ENCODE results near the gene PRICKLE4.
A peak's percentile ranks its signal among the peaks of the same experiment; 100 is the strongest.

Gene PRICKLE4

GRCh38 chr6:41784581-41785171 is 4.1 kb downstream of the PRICKLE4 start:
- DNase-seq (ENCODE audit: low read depth): no peak
- TF ChIP-seq CTCF (conservative IDR thresholded peaks at IDR 0.05; ENCODE audit: low read length): no peak
- H3K4me3 ChIP-seq (ENCODE audit: low read length): no peak overlapping the region

- H3K4me3 ChIP-seq (ENCODE audit: low read length): no peak overlapping the region
- TF ChIP-seq CTCF (conservative IDR thresholded peaks at IDR 0.05; ENCODE audit: low read length): no peak
- no peak for DNase-seq (ENCODE audit: low read depth)
These were observed 4.7 kb downstream of the PRICKLE4 start for GRCh38 chr6:41785254-41785653.

- DNase-seq (ENCODE audit: low read depth): no peak
- H3K4me3 ChIP-seq (ENCODE audit: low read length): peak overlapping the region; percentile 62
- no peak for TF ChIP-seq CTCF (conservative IDR thresholded peaks at IDR 0.05; ENCODE audit: low read length)
These were observed 5.3 kb downstream of the PRICKLE4 start for GRCh38 chr6:41785689-41786450.

- peak; percentile 73 for DNase-seq (ENCODE audit: low read depth)
- H3K4me3 ChIP-seq (ENCODE audit: low read length): peak overlapping the region; percentile 99
- TF ChIP-seq CTCF (conservative IDR thresholded peaks at IDR 0.05; ENCODE audit: low read length): peak; percentile 41; the same call in 1 of the 2 replicates
These were observed 6.1 kb downstream of the PRICKLE4 start for GRCh38 chr6:41786451-41787218.

- DNase-seq (ENCODE audit: low read depth): peak; percentile 93
- peak; percentile 65 for TF ChIP-seq CTCF (conservative IDR thresholded peaks at IDR 0.05; ENCODE audit: low read length)
- peak within 1 kb of the TSS; percentile 99 for H3K4me3 ChIP-seq (ENCODE audit: low read length)
These were observed 6.8 kb downstream of the PRICKLE4 start, which contains the start of gene TOMM6 for GRCh38 chr6:41787219-41787917. TOMM6 (plus strand) TSS chr6:41787694; CDS start chr6:41787698, 4 bp downstream.

GRCh38 chr6:41789390-41789724 is 8.8 kb downstream of the PRICKLE4 start:
- no peak for DNase-seq (ENCODE audit: low read depth)
- H3K4me3 ChIP-seq (ENCODE audit: low read length): no peak overlapping the region
- TF ChIP-seq CTCF (conservative IDR thresholded peaks at IDR 0.05; ENCODE audit: low read length): no peak

Measured in AG10803 (cell line).